Transverse colon (tissue), 4 donors: Measurements from ENCODE around the gene ABHD8. TPM values are rescaled to one million over a fixed set of nuclear protein-coding genes. Genes with fewer than 3 reads are reported as not detected.

Experiments used
- DNase-seq: peaks from one replicate; pipeline ENCODE4 v3.0.0-alpha.2; 2019
- H3K27ac ChIP-seq, 4 donors: fragments of 200-600 bp; sonication (generic); 2 replicates each; pipeline ENCODE4 v1.5.1; 2016 to 2018; ENCODE audit warnings: inconsistent platforms in 4 of 4
- H3K27me3 ChIP-seq: fragments of 200-600 bp; sonication (generic); 2 replicates; pipeline ENCODE4 v1.5.1; 2017; ENCODE audit warnings: inconsistent platforms
- H3K36me3 ChIP-seq, 4 donors: fragments of 200-600 bp; sonication (generic); 2 replicates each; pipeline ENCODE4 v1.5.1; 2017 to 2019; ENCODE audit warnings: inconsistent platforms in 4 of 4
- H3K4me1 ChIP-seq, 4 donors: fragments of 200-600 bp; sonication (generic); 2 replicates each; pipeline ENCODE4 v1.5.1; 2017 to 2020; ENCODE audit warnings: inconsistent platforms in 4 of 4
- H3K4me3 ChIP-seq, 4 donors: fragments of 200-600 bp; sonication (generic); 1 replicate in 1 of 4; 2 replicates in 3 of 4; pipeline versions ENCODE4 v1.5.1 to v1.6.1; 2017 to 2019; ENCODE audit warnings: inconsistent platforms in 4 of 4
- H3K9me3 ChIP-seq, 2 donors: fragments of 200-600 bp; sonication (generic); 2 replicates each; pipeline ENCODE4 v1.5.1; 2017 to 2019; ENCODE audit warnings: inconsistent platforms in 2 of 2
- CTCF ChIP-seq, 5 experiments: fragments of 200-600 bp in 3 of 5; fragments of 450-650 bp in 2 of 5; sonication (generic) in 3 of 5; IDR thresholded peaks; 1 replicate in 2 of 5; 2 replicates in 3 of 5; pipeline ENCODE4 v1.5.1; 2016 to 2017; ENCODE audit warnings: antibody characterized with exemption in 5 of 5, inconsistent platforms in 3 of 5, mild to moderate bottlenecking in 2 of 5, moderate library complexity in 1 of 5
- EP300 ChIP-seq: sonication (generic); formaldehyde crosslinking; IDR thresholded peaks from one replicate; pipeline ENCODE4 v1.6.1; 2017; ENCODE audit warnings: antibody characterized with exemption, low read depth
- POLR2A ChIP-seq: fragments of 450-650 bp; IDR thresholded peaks from one replicate; pipeline ENCODE4 v1.6.1; 2016; ENCODE audit warnings: antibody characterized with exemption, mild to moderate bottlenecking, moderate library complexity
- POLR2AphosphoS5 ChIP-seq, 3 donors: sonication (generic); formaldehyde crosslinking; IDR thresholded peaks; one replicate each; pipeline ENCODE4 v1.6.1; 2016; ENCODE audit warnings: antibody characterized with exemption in 3 of 3
- WGBS, 2 donors: methylation state at CpG; one replicate each; pipeline ENCODE4 v1.1.5; 2018; ENCODE audit warnings: low coverage in 1 of 2; 5-methylcytosine and 5-hydroxymethylcytosine counted together
- in situ Hi-C, 4 donors: fragments of 200-750 bp; cut with MboI; loops; one replicate each; pipeline versions ENCODE4 v1.15.0 to v1.15.1; 2017; ENCODE audit warnings: low sequenced_read_pairs in 3 of 4, low pct_ligation_motif_present in 1 of 4, low pct_unique_long_range_greater_than_20kb in 1 of 4
- intact Hi-C: fragments of 100-400 bp; cut with DNase I; formaldehyde crosslinking; loops from one replicate; pipeline ENCODE4 v1.15.1; 2023; ENCODE audit warnings: low total_unique reads
- total RNA-seq, 4 donors: library from RNA; depleted of rRNA; stranded (reverse); fragments of >200 nt; gene quantifications; one replicate each; pipeline ENCODE4 v1.1.0, GENCODE V29; 2016

Gene ABHD8
- total RNA-seq, 4 donors from 2014 or later: 6.0 to 14.1 (median 9.1) TPM

GRCh38 chr19:17309965-17310461 lies 6.8 kb upstream of the ABHD8 start:
- Histone ChIP-seq H3K4me1 (peaks cover 21 to 51% (median 34%) of the 10 kb centered on the region in 4 donors), H3K9me3 (no peaks in the 10 kb centered on the region), H3K27ac (peak overlapping the region; percentile 80 to 87 (median 85)), H3K27me3 (no peaks in the 10 kb centered on the region), H3K36me3 (peaks cover 0 to 12% (median 5%) of the 10 kb centered on the region in 4 donors), H3K4me3 (peak overlapping the region; percentile 62 to 92 (median 80))
- DNase-seq: no peak
- intact Hi-C loops: no loop called here
- in situ Hi-C loops: no loop called here
- 0 to 8% methylated on average over 8 to 23 of the region's 23 CpGs for WGBS, 2 donors
- no peak for TF ChIP-seq POLR2A
- TF ChIP-seq EP300: no peak
- no peak for TF ChIP-seq CTCF (IDR thresholded peaks at IDR 0.05)
- TF ChIP-seq POLR2AphosphoS5 (IDR thresholded peaks at IDR 0.05): no peak

- Histone ChIP-seq H3K4me3 (peak within 1 kb of the TSS; percentile 62 to 92 (median 80)), H3K4me1 (peaks cover 27 to 57% (median 40%) of the 10 kb centered on the region in 4 donors), H3K27me3 (no peaks in the 10 kb centered on the region), H3K9me3 (no peaks in the 10 kb centered on the region), H3K27ac (peak within 1 kb of the TSS; percentile 80 to 87 (median 85)), H3K36me3 (peaks cover 0 to 8% (median 3%) of the 10 kb centered on the region in 4 donors)
- intact Hi-C loops (no loop called here), in situ Hi-C loops (no loop called here)
- WGBS, 2 donors: 0 to 1% methylated on average over 2 to 46 of the region's 46 CpGs
- TF ChIP-seq POLR2AphosphoS5 (IDR thresholded peaks at IDR 0.05) (peak; percentile 42 to 75 (median 73)), POLR2A (peak; percentile 76), EP300 (no peak)
- DNase-seq: peak; percentile 100
These were observed 6.2 kb upstream of the ABHD8 start, which contains the start of gene DDA1 for GRCh38 chr19:17309198-17309964. TSS of gene DDA1 (plus strand) at chr19:17309563. CDS start at chr19:17309655, 92 bp downstream.

- TF ChIP-seq POLR2AphosphoS5 (IDR thresholded peaks at IDR 0.05) (no peak), CTCF (IDR thresholded peaks at IDR 0.05) (no peak), EP300 (no peak), POLR2A (no peak)
- H3K27ac ChIP-seq: peak overlapping the region in 1 of 4 donors; percentile 92
- no peak for DNase-seq
- H3K36me3 ChIP-seq: no peaks in the 10 kb centered on the region
- intact Hi-C loops (no loop called here), in situ Hi-C loops (no loop called here)
- H3K9me3 ChIP-seq: no peaks in the 10 kb centered on the region
- no peaks in the 10 kb centered on the region for H3K27me3 ChIP-seq
- H3K4me3 ChIP-seq: no peak overlapping the region
- 78 to 82% methylated on average over 7 to 8 of the region's 8 CpGs for WGBS, 2 donors
- H3K4me1 ChIP-seq: peaks cover 35 to 69% (median 50%) of the 10 kb centered on the region in 4 donors
These were observed 4.7 kb upstream of the ABHD8 start for GRCh38 chr19:17307876-17308377.

GRCh38 chr19:17306285-17306714 lies 3.1 kb upstream of the ABHD8 start:
- Histone ChIP-seq H3K4me3 (peak overlapping the region; percentile 28 to 70 (median 59)), H3K9me3 (no peaks in the 10 kb centered on the region), H3K27me3 (no peaks in the 10 kb centered on the region), H3K27ac (peak overlapping the region; percentile 90 to 98 (median 94)), H3K36me3 (no peaks in the 10 kb centered on the region), H3K4me1 (peaks cover 44 to 72% (median 54%) of the 10 kb centered on the region in 4 donors)
- intact Hi-C loops: no loop called here
- no peak for TF ChIP-seq CTCF (IDR thresholded peaks at IDR 0.05)
- TF ChIP-seq EP300: no peak
- no peak for TF ChIP-seq POLR2A
- TF ChIP-seq POLR2AphosphoS5 (IDR thresholded peaks at IDR 0.05): no peak
- in situ Hi-C loops: no loop called here
- DNase-seq: no peak
- 6 to 22% methylated on average over 5 to 28 of the region's 28 CpGs for WGBS, 2 donors
